Activated T-cell treated with anti-CD3 and anti-CD28 coated beads, Interleukin-2, amount 50 U/mL, for 48 hours (primary cell): ENCODE results near the gene LMAN1.
A peak's percentile ranks its signal among the peaks of the same experiment; 100 is the strongest.

Source experiments
- DNase-seq, 2 experiments: peaks; one replicate each; pipeline ENCODE4 v3.0.0-alpha.2; 2020

Gene LMAN1

GRCh38 chr18:59358712-59359575, at the start of gene LMAN1:
Gene LMAN1, minus strand, starts transcription at chr18:59359265. Its CDS starts 21 bp downstream, at chr18:59359244.
- peak; percentile 95 to 96 for DNase-seq

- peak; percentile 84 to 86 for DNase-seq
Measured at GRCh38 chr18:59402432-59403090, 43.5 kb upstream of the LMAN1 start.

GRCh38 chr18:59400407-59400806, 41.3 kb upstream of the LMAN1 start:
- no peak for DNase-seq

- DNase-seq, result no peak
Measured at GRCh38 chr18:59395226-59396175, 36.4 kb upstream of the LMAN1 start.

GRCh38 chr18:59393381-59393780, 34.3 kb upstream of the LMAN1 start:
- DNase-seq, result no peak

GRCh38 chr18:59388817-59389216, 29.8 kb upstream of the LMAN1 start:
- no peak for DNase-seq

- DNase-seq, result no peak
Measured at GRCh38 chr18:59387687-59388565, 28.9 kb upstream of the LMAN1 start.

- DNase-seq, result no peak
Measured at GRCh38 chr18:59386909-59387686, 28.0 kb upstream of the LMAN1 start.

- no peak for DNase-seq
Measured at GRCh38 chr18:59385191-59385590, 26.1 kb upstream of the LMAN1 start.

GRCh38 chr18:59383851-59384250, 24.8 kb upstream of the LMAN1 start:
- no peak for DNase-seq

GRCh38 chr18:59382383-59382782, 23.3 kb upstream of the LMAN1 start:
- DNase-seq, result no peak

- DNase-seq, result no peak
Measured at GRCh38 chr18:59381949-59382348, 22.9 kb upstream of the LMAN1 start.

GRCh38 chr18:59380706-59381105, 21.6 kb upstream of the LMAN1 start:
- no peak for DNase-seq

GRCh38 chr18:59379772-59380522, 20.9 kb upstream of the LMAN1 start:
- no peak for DNase-seq

GRCh38 chr18:59377613-59378337, 18.7 kb upstream of the LMAN1 start:
- DNase-seq, result no peak

GRCh38 chr18:59376351-59376935, 17.4 kb upstream of the LMAN1 start:
- DNase-seq, result no peak

GRCh38 chr18:59374128-59374527, 15.1 kb upstream of the LMAN1 start:
- no peak for DNase-seq

GRCh38 chr18:59372975-59373374, 13.9 kb upstream of the LMAN1 start:
- no peak for DNase-seq

GRCh38 chr18:59360381-59360780, 1.3 kb upstream of the LMAN1 start:
- DNase-seq, result no peak
